ENCODE measurements around the gene STRIP1.

- no peak for TF ChIP-seq CTCF (conservative IDR thresholded peaks at IDR 0.05)
- no peak for TF ChIP-seq EZH2 (IDR thresholded peaks at IDR 0.05; ENCODE audit: low read depth)
Observed at GRCh38 chr1:109997204-109997866, 37.1 kb upstream of the STRIP1 start.

All from PC-9 (cell line).